Mammary epithelial cell (primary cell): ENCODE data around the gene OR51T1.

ENCODE experiments used
- CTCF ChIP-seq, 2 donors: IDR thresholded peaks in 1 of 2; conservative IDR thresholded peaks in 1 of 2; 2 replicates each; pipeline ENCODE4 v1.5.1; 2011 to 2012; ENCODE audit warnings: inconsistent platforms in 2 of 2, low read length in 2 of 2, mild to moderate bottlenecking in 2 of 2, control low read depth in 1 of 2, low read depth in 1 of 2; ENCODE audit not compliant: insufficient read depth in 1 of 2; ENCODE audit errors: extremely low read depth in 1 of 2
- EZH2 ChIP-seq: IDR thresholded peaks from 2 replicates; pipeline ENCODE4 v1.6.1; 2012; ENCODE audit warnings: low read length, inconsistent platforms, borderline replicate concordance

- TF ChIP-seq CTCF (conservative IDR thresholded peaks at IDR 0.05 in 1 of 2, IDR thresholded peaks at IDR 0.05 in 1 of 2; ENCODE audit: extremely low read depth in 1 of 2, insufficient read depth in 1 of 2, low read depth in 1 of 2, low read length in 2 of 2) (no peak), EZH2 (no peak)
Observed at GRCh38 chr11:4886186-4886585, 4.5 kb downstream of the OR51T1 start.
